ENCODE measurements around the gene AKAP6. TPM values are rescaled to one million over a fixed set of nuclear protein-coding genes. Genes with fewer than 3 reads are reported as not detected.

Gene AKAP6
- total RNA-seq, 1 donor from 2014 or later = 8.5 TPM

DNA sequence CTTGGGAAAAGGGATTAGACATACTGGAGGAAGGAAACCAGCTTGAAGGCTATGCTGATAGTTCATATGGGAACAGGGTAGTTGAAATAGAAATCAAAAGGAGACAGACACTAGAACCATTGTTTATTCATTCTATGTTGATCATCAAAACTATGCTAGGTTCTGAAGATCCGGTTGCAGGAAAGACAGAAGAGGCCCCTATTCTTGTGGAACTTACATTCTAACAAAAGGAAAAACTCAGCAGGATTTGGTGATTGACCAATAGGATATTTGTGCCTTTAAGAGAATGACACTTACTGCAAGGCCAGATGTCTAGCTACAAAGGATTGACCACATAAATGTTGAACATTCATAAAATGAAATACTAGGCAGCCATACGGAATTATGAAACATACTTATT is 179.2 kb downstream of the AKAP6 start:
- H3K9me3 Mint-ChIP-seq = peaks cover 3% of the 10 kb centered on the region
- no peak overlapping the region for H3K4me3 Mint-ChIP-seq
- H3K36me3 Mint-ChIP-seq = no peaks in the 10 kb centered on the region
- no peaks in the 10 kb centered on the region for H3K27me3 Mint-ChIP-seq (ENCODE audit: low read depth)
- peak overlapping the region; percentile 6 for H3K27ac Mint-ChIP-seq
- H3K4me1 Mint-ChIP-seq = peaks cover 36% of the 10 kb centered on the region
- no peak for DNase-seq (ENCODE audit: low spot score in 2 of 2, unreplicated experiment in 2 of 2)
- TF ChIP-seq, protein P1, sequence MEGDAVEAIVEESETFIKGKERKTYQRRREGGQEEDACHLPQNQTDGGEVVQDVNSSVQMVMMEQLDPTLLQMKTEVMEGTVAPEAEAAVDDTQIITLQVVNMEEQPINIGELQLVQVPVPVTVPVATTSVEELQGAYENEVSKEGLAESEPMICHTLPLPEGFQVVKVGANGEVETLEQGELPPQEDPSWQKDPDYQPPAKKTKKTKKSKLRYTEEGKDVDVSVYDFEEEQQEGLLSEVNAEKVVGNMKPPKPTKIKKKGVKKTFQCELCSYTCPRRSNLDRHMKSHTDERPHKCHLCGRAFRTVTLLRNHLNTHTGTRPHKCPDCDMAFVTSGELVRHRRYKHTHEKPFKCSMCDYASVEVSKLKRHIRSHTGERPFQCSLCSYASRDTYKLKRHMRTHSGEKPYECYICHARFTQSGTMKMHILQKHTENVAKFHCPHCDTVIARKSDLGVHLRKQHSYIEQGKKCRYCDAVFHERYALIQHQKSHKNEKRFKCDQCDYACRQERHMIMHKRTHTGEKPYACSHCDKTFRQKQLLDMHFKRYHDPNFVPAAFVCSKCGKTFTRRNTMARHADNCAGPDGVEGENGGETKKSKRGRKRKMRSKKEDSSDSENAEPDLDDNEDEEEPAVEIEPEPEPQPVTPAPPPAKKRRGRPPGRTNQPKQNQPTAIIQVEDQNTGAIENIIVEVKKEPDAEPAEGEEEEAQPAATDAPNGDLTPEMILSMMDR (IDR thresholded peaks at IDR 0.05; ENCODE audit: unreplicated experiment) = no peak

DNA sequence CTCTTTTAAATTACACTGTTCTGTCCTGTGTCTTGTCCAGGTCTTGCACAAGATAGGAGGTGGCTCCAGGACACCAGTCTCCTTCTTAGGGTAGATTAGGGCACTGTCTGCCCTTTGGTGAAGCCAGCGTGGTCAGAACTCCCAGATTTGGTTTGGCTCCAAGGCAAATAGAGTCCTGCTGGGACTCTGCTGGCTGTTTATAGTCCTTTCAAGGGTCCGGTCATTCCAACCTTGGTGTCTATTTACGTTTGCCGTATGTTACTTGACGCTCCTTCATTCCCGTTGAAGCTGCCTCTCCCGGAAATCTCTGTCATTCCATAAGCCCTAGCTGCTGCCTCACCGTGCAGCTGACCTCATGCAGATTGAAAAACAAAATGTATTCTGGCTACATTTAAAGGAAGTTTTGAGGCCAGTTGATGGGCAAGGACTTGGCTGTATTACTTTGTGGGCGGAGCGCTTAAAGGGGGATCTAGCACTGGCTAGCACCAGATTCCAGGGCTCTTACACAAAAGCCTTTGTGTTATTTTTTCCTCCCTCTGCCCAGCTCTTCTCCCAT is 180.6 kb downstream of the AKAP6 start:
- peak overlapping the region; percentile 49 for H3K27ac Mint-ChIP-seq
- H3K4me3 Mint-ChIP-seq = no peak overlapping the region
- peaks cover 49% of the 10 kb centered on the region for H3K4me1 Mint-ChIP-seq
- H3K36me3 Mint-ChIP-seq = no peaks in the 10 kb centered on the region
- no peaks in the 10 kb centered on the region for H3K27me3 Mint-ChIP-seq (ENCODE audit: low read depth)
- H3K9me3 Mint-ChIP-seq = peaks cover under 1% of the 10 kb centered on the region
- TF ChIP-seq, protein P1 (IDR thresholded peaks at IDR 0.05; ENCODE audit: unreplicated experiment) = no peak
- no peak for DNase-seq (ENCODE audit: low spot score in 2 of 2, unreplicated experiment in 2 of 2)

DNA sequence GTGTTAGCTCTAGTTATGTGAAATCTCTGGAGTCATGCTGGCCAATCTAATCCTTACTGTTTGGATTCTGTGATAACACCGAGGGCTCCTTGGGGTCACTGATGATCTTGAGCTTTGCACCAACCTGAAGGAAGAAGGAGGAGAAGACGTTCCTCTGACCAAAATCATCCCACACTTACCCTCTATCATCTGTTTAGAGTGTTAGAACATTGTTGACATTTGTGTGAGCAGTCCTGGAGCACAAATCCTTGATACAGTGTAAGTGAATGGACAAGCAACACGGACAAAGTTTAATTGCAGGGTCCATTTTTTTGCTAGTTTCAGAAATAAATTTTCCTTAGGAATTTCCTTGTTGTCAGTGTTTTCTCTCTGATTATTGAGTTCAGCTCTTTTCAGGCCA is 181.7 kb downstream of the AKAP6 start:
- no peaks in the 10 kb centered on the region for H3K36me3 Mint-ChIP-seq
- TF ChIP-seq, protein P1 (IDR thresholded peaks at IDR 0.05; ENCODE audit: unreplicated experiment) = no peak
- H3K9me3 Mint-ChIP-seq = no peaks in the 10 kb centered on the region
- no peak overlapping the region for H3K4me3 Mint-ChIP-seq
- peak overlapping the region; percentile 81 for H3K27ac Mint-ChIP-seq
- peaks cover 57% of the 10 kb centered on the region for H3K4me1 Mint-ChIP-seq
- no peaks in the 10 kb centered on the region for H3K27me3 Mint-ChIP-seq (ENCODE audit: low read depth)
- no peak for DNase-seq (ENCODE audit: low spot score in 2 of 2, unreplicated experiment in 2 of 2)

DNA sequence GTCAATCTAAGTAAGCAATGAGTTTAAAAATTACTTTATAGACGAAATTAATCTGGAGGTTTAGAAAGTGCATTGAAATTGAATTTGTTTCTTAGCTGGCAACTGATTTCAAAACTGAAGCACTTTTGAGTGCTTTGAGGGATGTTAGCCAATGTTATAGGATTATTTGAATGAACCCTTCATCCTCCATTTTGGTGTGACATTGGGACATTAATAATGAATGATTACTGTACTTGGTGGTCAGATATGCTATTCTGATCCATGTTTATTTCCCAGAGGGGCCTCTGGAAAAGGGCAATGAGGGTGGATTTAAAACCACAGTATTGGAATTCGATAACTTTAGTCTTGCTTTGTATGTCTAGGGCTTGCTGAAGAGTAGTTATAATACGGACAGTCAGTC is 183.2 kb downstream of the AKAP6 start:
- no peak for DNase-seq (ENCODE audit: low spot score in 2 of 2, unreplicated experiment in 2 of 2)
- Mint-ChIP-seq H3K4me1 (peaks cover 54% of the 10 kb centered on the region), H3K9me3 (no peaks in the 10 kb centered on the region), H3K4me3 (no peak overlapping the region), H3K36me3 (no peaks in the 10 kb centered on the region), H3K27me3 (ENCODE audit: low read depth) (no peaks in the 10 kb centered on the region), H3K27ac (peak overlapping the region; percentile 63)
- TF ChIP-seq, protein P1 (IDR thresholded peaks at IDR 0.05; ENCODE audit: unreplicated experiment) = no peak

DNA sequence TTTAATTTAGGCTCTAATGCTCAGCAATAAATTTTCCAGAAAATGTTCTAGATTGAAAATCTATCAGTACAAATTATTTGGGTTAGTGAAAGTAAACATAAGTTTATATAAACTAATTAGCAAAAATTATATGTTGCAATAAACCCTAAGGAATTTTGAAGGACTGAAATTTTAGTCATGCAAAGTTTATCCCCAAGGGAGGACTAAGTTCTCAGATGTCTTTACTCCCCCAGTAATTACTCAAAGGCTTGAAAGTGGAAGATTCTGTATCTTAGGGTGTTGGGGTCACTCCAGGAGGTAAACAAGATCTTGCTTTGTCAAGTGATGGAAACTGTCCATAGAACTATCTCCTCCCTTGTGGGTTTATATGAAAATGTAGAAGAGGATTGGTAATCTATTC is 183.7 kb downstream of the AKAP6 start:
- no peak overlapping the region for H3K4me3 Mint-ChIP-seq
- peaks cover 52% of the 10 kb centered on the region for H3K4me1 Mint-ChIP-seq
- no peaks in the 10 kb centered on the region for H3K36me3 Mint-ChIP-seq
- H3K9me3 Mint-ChIP-seq = peaks cover under 1% of the 10 kb centered on the region
- TF ChIP-seq, protein P1 (IDR thresholded peaks at IDR 0.05; ENCODE audit: unreplicated experiment) = no peak
- no peak for DNase-seq (ENCODE audit: low spot score in 2 of 2, unreplicated experiment in 2 of 2)
- no peaks in the 10 kb centered on the region for H3K27me3 Mint-ChIP-seq (ENCODE audit: low read depth)
- peak overlapping the region; percentile 91 for H3K27ac Mint-ChIP-seq

DNA sequence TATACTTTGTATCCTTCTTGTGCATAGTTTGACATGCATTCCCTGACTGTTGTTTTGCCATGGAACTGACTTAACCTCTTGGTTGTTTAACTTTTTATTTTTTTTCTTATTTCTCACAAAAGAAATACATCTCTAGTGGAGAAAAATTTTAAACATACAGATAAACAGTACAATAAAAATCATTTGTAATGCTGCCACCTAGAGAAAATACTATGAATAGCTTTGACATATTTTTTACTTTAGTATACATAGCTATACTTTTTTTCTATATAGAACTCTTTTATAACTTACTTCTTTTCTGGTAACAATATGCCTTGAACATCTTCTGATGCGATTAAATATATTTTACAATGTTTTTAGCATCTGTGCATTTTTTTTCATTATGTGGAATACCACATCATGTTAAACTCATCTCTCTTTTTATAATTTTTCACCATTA is 184.5 kb downstream of the AKAP6 start:
- H3K27me3 Mint-ChIP-seq (ENCODE audit: low read depth) = no peaks in the 10 kb centered on the region
- TF ChIP-seq, protein P1 (IDR thresholded peaks at IDR 0.05; ENCODE audit: unreplicated experiment) = peak; percentile 70
- H3K9me3 Mint-ChIP-seq = peaks cover 8% of the 10 kb centered on the region
- DNase-seq (ENCODE audit: low spot score in 2 of 2, unreplicated experiment in 2 of 2) = no peak
- H3K36me3 Mint-ChIP-seq = peaks cover 4% of the 10 kb centered on the region
- H3K4me1 Mint-ChIP-seq = peaks cover 52% of the 10 kb centered on the region
- peak overlapping the region; percentile 91 for H3K27ac Mint-ChIP-seq
- H3K4me3 Mint-ChIP-seq = no peak overlapping the region

Measured in mesothelial cell of epicardium (in vitro differentiated cells).